ENCODE measurements around the gene AGFG1. TPM values are rescaled to one million over a fixed set of nuclear protein-coding genes. Genes with fewer than 3 reads are reported as not detected.

AGFG1 gene
- total and polyA plus RNA-seq, 2 experiments from 2014 or later: 34.0 to 39.0 TPM

DNA sequence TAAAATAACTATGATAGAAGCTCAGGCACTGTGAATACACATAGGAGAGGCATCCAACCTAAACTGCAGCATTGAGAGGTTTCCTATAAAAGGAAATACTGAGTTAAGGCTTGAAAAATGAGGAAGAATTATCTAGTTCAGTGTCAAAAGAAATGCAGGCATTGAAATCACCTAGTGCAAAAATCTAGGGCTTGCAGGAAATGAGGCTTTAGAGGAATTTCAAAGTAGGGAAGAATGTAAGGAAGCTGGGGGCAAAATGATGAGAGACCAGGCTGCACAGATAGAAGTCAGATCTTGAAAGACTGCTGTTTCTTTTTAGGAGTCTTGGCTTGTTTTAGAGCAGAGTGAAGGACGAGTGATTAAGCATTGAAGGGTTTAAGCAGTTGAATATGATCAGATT lies 98.7 kb downstream of the AGFG1 start:
- Histone ChIP-seq H3K4me1 (ENCODE audit: low read depth) (no peaks in the 10 kb centered on the region), H3K27ac (no peak overlapping the region), H3K27me3 (no peaks in the 10 kb centered on the region), H3K36me3 (no peaks in the 10 kb centered on the region), H3K4me3 (no peak overlapping the region), H3K9me3 (ENCODE audit: low read depth) (no peaks in the 10 kb centered on the region)
- TF ChIP-seq CTCF (IDR thresholded peaks at IDR 0.05; ENCODE audit: low read depth, low read length): no peak
- DNase-seq (ENCODE audit: low read depth in 1 of 2, low spot score in 1 of 2): no peak

DNA sequence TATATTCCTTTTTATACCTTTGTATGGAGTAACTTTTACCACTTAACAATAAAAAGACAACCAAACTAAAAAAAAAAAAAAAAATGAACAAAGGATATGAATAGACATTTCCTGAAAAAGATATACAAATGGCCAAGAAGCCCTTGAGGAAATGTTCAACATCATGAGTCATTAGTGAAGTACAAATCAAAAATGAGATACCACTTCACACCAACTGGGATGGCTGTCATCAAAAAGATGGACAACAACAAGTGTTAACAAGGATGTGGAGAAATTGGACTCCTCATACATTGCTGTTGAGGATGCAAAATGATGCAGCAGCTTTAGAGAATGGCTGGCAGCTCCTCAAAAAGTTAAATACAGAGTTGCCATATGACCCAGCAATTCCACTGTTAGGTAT lies 104.2 kb downstream of the AGFG1 start:
- DNase-seq (ENCODE audit: low read depth in 1 of 2, low spot score in 1 of 2): no peak
- Histone ChIP-seq H3K27me3 (no peaks in the 10 kb centered on the region), H3K4me1 (ENCODE audit: low read depth) (no peaks in the 10 kb centered on the region), H3K4me3 (no peak overlapping the region), H3K27ac (no peak overlapping the region), H3K36me3 (no peaks in the 10 kb centered on the region), H3K9me3 (ENCODE audit: low read depth) (no peaks in the 10 kb centered on the region)
- TF ChIP-seq CTCF (IDR thresholded peaks at IDR 0.05; ENCODE audit: low read depth, low read length): no peak

DNA sequence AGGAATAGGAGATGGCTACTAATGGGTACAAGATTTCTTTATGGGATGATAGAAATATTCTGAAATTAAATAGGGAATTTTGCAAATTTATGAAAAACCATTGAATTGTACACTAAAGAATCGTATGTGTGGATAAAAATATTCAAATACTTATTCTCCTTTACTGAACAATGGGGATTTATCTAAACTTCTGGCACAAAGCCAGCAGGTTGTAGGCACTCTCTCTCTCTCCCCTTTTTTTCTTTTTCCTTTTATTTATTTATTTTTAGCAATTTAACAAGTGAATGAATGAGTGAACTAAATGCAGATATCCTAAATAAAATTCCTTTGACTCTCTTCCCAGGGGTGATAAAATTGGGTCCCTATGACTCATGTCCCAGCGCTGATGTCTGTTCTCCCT lies 104.9 kb downstream of the AGFG1 start:
- Histone ChIP-seq H3K9me3 (ENCODE audit: low read depth) (no peaks in the 10 kb centered on the region), H3K36me3 (no peaks in the 10 kb centered on the region), H3K4me1 (ENCODE audit: low read depth) (no peaks in the 10 kb centered on the region), H3K27me3 (no peaks in the 10 kb centered on the region), H3K4me3 (no peak overlapping the region), H3K27ac (no peak overlapping the region)
- no peak for DNase-seq (ENCODE audit: low read depth in 1 of 2, low spot score in 1 of 2)
- TF ChIP-seq CTCF (IDR thresholded peaks at IDR 0.05; ENCODE audit: low read depth, low read length): no peak

GRCh38 chr2:227577555-227577954 lies 105.6 kb downstream of the AGFG1 start:
- TF ChIP-seq CTCF (IDR thresholded peaks at IDR 0.05; ENCODE audit: low read depth, low read length): no peak
- no peak overlapping the region for H3K4me3 ChIP-seq
- no peak for DNase-seq (ENCODE audit: low read depth in 1 of 2, low spot score in 1 of 2)

DNA sequence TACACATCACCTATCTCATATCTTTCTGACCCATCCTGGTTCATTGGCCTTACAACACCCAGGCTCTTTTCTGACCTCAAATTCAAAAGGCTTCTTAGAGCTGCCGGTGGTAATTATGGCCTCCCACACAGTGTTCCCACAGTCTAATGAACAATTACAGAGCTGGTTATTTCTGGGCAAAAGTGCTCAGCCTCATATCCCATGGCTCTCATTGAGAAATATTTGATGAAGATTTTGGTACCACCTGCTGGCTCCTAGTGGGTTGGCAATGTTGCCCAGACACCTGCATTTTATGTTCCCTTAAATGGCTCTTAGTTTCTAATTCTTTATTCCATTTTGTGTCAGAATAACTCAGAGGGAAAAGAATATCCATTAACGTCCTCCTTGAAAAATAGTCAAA lies 106.7 kb downstream of the AGFG1 start:
- DNase-seq (ENCODE audit: low read depth in 1 of 2, low spot score in 1 of 2): no peak
- H3K9me3 ChIP-seq (ENCODE audit: low read depth): no peaks in the 10 kb centered on the region
- TF ChIP-seq CTCF (IDR thresholded peaks at IDR 0.05; ENCODE audit: low read depth, low read length): no peak
- no peaks in the 10 kb centered on the region for H3K4me1 ChIP-seq (ENCODE audit: low read depth)
- H3K36me3 ChIP-seq: no peaks in the 10 kb centered on the region
- H3K27me3 ChIP-seq: no peaks in the 10 kb centered on the region
- H3K4me3 ChIP-seq: no peak overlapping the region
- no peak overlapping the region for H3K27ac ChIP-seq

More at GRCh38 chr2:227577555-227577954, 105.6 kb downstream of the AGFG1 start:
- Histone ChIP-seq H3K27me3 (no peaks in the 10 kb centered on the region), H3K4me1 (ENCODE audit: low read depth) (no peaks in the 10 kb centered on the region), H3K36me3 (no peaks in the 10 kb centered on the region), H3K9me3 (ENCODE audit: low read depth) (no peaks in the 10 kb centered on the region), H3K27ac (no peak overlapping the region)

DNA sequence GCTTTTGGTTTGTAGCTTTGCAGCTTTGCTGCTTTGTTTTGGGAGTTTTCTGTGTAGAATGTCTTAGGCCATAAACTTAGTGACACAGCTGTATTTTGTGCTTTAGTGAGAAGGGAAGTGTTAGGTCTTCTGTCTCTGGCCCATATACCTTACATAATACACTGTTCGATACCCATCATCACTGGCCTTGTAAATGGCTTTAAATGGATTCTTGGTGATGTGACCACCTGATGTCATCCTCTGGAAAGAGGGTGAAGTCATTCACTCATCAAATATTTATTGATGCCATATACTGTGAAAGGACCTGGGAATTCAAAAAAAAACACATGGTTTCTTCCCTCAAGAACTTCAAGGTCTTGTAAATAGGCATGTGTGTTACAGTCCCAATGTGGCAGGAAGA lies 107.8 kb downstream of the AGFG1 start:
- no peak for DNase-seq (ENCODE audit: low read depth in 1 of 2, low spot score in 1 of 2)
- no peak overlapping the region for H3K27ac ChIP-seq
- H3K27me3 ChIP-seq: no peaks in the 10 kb centered on the region
- TF ChIP-seq CTCF (IDR thresholded peaks at IDR 0.05; ENCODE audit: low read depth, low read length): no peak
- no peaks in the 10 kb centered on the region for H3K4me1 ChIP-seq (ENCODE audit: low read depth)
- no peaks in the 10 kb centered on the region for H3K9me3 ChIP-seq (ENCODE audit: low read depth)
- H3K4me3 ChIP-seq: no peak overlapping the region
- no peaks in the 10 kb centered on the region for H3K36me3 ChIP-seq
